ENCODE measurements around the gene PRR13. TPM values are rescaled to one million over a fixed set of nuclear protein-coding genes. Genes with fewer than 3 reads are reported as not detected.
A peak's percentile ranks its signal among the peaks of the same experiment; 100 is the strongest.
"Not testable (repeated sequence)": the region's sequence is repeated elsewhere in the genome, so short reads cannot be mapped to it uniquely, and the experiment has no call there.

Gene PRR13, protein sequence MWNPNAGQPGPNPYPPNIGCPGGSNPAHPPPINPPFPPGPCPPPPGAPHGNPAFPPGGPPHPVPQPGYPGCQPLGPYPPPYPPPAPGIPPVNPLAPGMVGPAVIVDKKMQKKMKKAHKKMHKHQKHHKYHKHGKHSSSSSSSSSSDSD
- total RNA-seq (2014; rRNA removed) = 89.5 and 92.8 TPM in 2 replicates
- 244 TPM for polyA plus RNA-seq (2012)

DNA sequence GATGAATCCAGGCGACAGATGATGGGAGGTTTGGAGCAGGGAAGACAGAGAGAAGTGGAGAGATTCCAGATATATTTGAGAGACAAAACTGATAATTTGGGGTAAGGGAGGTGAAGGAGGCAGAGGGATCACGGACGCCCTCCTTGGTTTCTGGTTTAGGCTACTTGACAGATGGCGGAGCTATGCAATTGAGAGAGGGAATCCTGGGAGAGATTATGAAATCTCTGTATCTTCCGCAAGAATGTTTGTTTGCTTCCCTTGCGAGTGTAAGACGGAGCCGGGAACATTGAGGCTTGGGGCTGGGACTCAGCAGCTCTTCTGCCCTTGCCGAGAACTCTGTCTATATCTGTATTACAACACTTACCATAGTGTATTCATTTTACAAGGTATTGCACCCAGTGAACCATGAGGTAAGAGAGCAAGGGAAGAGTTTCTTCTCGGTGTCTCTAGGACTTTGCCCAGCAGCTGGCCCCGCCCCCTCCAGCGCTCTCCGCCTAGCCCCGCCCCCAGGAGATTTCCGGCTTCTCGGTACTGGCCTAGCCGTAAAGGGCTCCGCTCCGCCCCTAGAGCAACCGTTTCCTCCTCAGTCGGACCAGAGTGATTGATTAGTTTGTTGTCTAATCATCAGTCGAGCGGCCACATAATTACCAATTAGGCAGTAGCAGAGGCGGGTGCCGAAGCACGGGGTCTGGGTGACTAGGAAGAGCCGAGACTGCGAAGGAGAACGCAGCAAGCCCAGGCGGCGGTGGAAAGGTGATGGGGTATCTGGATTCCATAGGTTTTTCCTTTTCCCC is at the start of gene PRR13:
TSS of gene PRR13 (plus strand) at position 695 of the 794 bp plus-strand sequence. CDS start 981 bp downstream, outside the sequence.
- DNase-seq (ENCODE audit: low read depth) = peak; percentile 99

DNA sequence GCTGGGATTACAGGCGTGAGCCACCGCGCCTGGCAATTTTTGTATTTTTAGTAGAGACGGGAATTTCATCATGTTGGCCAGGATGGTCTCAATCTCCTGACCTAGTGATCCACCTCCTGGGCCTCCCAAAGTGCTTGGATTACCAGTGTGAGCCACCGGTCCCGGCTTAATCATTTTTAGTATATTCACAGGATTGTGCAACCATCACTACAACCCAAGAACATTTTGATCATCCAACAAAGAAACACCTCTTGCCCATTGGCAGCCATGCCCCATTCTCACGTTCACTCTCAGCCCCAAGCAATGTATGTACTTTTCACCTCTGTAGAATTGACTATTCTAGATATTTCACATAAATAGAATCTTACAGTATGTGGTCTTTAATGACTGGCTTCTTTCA is 41.6 kb upstream of the PRR13 start:
- no peak for DNase-seq (ENCODE audit: low read depth)

DNA sequence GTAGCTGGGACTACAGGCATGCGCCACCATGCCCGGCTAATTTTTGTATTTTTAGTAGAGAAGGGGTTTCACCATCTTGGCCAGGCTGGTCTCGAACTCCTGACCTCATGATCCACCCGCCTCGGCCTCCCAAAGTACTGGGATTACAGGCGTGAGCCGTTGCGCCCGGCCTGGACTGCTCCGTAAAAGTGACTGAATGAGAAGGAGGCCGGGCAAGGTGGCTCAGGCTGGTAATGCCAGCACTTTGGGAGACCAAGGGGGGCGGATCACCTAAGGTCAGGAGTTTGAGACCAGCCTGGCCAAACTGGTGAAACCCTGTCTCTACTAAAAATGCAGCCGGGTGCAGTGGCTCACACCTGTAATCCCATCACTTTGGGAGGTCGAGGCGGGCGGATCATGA is 39.2 kb upstream of the PRR13 start:
- DNase-seq (ENCODE audit: low read depth) = not testable (repeated sequence)

DNA sequence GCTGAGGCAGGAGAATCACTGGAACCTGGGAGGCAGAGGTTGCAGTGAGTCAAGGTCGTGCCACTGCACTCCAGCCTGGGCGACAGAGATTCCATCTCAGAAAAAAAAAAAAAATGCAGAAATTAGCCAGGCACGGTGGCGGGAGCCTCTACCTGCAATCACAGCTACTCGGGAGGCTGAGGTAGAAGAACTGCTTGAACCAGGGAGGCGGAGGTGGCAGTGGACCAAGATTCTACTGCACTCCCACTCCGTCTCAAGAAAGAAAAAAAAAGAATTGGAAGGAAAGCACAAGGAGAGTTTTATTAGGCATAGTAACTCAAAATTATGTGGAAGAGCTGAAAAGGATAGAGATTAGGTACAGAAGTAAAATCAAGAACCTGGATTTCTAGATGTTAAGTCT is 38.7 kb upstream of the PRR13 start:
- no peak for DNase-seq (ENCODE audit: low read depth)

DNA sequence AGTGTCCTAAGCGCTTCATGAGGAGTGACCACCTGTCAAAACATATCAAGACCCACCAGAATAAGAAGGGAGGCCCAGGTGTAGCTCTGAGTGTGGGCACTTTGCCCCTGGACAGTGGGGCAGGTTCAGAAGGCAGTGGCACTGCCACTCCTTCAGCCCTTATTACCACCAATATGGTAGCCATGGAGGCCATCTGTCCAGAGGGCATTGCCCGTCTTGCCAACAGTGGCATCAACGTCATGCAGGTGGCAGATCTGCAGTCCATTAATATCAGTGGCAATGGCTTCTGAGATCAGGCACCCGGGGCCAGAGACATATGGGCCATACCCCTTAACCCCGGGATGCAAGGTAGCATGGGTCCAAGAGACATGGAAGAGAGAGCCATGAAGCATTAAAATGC is 30.6 kb upstream of the PRR13 start:
- DNase-seq (ENCODE audit: low read depth) = no peak

DNA sequence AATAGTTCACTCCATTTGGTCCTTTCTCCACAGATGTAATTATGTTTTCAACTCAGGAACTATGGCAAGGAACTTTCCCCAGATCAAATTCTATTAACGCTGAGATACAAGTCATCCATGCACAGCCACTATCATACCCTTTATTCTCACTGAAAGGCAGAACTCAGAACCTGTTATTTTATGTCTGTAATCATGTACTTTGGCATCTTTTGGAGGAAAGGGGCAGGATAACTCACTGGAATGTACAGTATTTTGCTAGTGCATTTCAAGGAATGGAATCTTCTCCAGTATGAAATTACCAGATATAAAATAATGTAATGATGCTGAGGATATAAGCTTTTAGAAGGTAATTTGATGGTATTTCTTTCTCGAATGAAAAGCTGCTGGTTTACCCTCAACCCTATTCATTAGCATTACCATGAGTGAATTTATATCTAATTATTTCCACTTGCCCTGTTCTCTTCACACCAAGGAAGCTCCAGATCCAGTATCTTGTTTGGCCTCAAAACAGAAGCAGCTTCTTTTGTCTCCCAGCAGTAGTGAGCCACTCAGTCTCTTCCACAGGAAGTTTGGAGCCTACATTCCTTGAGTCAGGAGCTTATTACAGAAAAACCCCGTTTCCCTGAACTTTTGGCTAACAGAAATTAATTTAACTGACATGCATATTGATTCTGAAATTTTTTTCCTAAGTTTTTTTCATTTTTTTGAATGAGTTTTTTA is 27.9 kb upstream of the PRR13 start:
- no peak for DNase-seq (ENCODE audit: low read depth)

DNA sequence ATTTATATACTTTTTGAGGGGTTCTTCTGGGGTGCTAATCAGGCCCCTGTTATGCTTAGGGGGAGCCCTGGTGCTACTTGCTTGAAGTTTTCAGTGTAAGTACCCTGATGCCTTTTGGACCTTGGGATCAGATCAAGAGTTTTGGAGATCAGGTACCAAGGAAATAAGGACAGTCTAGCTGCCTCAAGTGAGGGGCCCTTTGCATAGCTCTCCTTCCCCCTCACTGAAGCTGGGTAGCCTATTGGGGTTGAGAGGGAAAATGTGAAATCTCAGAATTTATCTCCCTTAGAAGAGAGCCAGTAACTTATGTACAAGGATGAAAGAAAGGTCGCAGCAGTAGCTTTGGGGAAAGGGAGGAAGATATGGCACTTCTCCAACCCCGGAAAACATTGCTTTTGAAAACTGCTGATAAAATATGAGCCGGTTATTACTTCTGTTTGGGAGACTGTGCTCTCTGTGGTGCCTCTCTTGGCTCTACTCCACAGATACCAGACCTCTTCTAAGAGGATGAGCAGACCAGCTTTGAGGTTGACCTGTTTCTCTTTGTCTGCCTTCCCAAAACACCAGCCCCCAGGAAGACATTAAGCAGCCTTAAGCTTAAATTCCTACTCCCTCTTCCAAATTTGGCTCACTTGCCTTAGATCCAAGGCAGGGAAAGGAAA is 26.6 kb upstream of the PRR13 start:
- DNase-seq (ENCODE audit: low read depth) = no peak

DNA sequence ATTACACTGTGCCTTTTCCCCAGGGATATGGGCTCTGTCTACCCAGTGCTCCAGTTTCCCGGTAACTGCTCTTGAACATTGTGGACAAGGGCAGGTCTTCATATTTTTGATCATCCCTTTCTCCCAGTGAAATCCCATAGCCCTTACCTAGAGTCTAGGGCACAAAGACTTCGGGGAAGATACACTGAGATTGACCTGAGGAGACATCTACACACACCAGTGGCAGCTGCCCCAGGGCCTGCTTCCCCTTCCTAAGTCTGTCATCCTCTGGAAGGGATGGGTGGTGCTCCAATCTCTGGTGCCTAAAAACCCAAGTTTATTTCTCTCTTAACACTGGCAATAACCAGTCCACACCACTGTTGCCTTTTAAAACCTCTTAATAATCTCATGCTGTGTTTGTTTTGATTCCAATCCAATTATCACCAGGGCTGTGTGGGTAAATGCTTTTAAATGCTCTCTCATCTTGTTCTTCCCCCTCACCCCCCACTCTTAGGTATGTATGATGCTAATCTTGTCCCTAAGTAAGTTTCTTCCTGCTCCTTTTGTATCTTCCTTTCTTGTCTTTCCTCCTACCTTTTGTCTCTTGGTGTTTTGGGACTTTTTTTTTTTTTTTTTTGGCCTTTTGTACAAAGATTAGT is 25.7 kb upstream of the PRR13 start:
- not testable (repeated sequence) for DNase-seq (ENCODE audit: low read depth)

DNA sequence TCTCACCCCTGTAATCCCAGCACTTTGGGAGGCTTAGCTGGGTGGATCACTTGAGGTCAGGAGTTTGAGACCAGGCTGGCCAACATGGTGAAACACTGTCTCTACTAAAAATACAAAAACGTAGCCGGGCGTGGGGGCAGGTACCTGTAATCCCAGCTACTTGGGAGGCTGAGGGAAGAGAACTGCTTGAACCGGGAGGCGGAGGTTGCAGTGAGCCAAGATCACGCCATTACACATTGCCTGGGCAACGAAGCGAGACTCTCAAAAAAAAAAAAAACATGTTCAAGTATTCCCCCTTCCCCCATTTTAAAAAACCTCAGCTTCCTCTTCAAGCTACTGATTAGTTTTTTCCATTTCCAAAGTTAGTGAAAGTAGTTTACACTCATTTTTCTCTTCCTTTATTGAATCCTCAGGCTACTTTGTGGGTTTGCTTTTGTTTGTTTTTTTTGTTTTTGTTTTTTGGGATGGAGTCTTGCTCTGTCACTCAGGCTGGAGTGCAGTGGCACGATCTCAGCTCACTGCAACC is 24.2 kb upstream of the PRR13 start:
- DNase-seq (ENCODE audit: low read depth) = not testable (repeated sequence)

DNA sequence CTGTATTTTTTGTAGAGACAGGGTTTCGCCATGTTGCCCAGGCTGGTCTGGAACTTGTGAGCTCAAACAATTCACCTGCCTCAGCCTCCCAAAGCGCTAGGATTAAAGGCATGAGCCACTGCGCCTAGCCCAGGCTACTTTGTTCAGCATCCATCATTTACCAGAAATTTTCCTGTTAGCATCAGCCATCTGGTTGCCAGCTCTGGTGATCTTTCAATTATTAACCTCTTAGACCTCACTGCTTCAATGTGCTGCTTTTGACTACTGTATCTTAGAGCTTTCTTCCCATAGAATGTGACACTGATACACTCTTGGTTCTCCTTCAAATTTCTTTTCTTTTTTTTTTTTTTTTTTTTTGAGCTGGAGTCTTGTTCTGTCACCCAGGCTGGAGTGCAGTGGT is 23.3 kb upstream of the PRR13 start:
- DNase-seq (ENCODE audit: low read depth) = no peak

DNA sequence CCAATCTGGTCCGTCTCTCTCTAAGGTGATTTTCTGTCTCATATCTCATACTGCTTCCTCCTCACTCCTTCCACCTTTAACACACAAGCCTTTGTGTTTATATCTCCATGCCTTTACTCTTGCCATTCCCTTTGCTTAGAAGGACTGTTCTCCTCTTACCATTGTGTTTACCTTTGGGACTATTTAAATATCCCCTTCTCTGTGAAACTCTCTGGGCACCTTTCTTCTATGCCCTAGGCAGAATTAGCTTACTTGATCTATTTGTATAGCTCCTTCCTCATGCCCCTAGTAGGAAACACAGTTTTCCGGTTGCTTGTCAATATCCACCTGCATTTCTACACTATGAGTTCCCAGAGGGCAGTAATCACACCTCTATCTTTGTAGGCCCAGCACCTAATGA is 21.8 kb upstream of the PRR13 start:
- no peak for DNase-seq (ENCODE audit: low read depth)

DNA sequence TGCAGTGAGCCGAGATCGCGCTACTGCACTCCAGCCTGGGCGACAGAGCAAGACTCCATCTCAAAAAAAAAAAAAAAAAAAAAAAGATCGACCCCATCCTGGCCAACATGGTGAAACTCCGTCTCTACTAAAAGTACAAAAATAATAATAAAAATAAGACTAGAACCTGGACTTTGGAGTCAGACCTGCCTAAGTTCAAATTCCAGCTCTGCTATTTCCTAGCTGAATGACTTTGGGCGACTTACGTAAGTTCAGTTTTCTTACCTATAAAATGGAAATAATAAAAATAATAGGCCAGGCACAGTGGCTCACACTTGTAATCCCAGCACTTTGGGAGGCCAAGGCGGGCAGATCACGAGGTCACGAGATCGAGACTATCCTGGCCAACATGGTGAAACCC is 19.3 kb upstream of the PRR13 start:
- not testable (repeated sequence) for DNase-seq (ENCODE audit: low read depth)

DNA sequence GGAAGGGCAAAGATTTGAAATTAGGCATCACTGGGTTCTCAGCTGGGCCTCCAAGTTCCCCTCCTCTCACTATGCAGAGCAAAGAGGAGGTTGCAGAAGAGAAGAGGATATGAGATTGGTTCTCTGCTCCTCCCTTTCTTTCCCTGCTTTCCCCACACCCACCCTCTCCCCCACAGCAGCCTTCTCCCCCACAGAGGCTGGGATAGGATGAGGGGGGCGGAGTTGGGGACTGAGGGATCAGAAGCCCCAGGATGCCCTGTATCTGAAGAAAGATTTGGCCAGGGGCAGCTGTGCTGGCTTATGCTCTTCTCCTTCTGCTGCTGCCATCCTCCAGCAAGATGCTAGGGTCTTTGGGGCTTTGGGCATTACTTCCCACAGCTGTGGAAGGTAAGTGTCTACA is 17.9 kb upstream of the PRR13 start, which contains the start of gene AMHR2:
TSS of gene AMHR2 (plus strand) at position 259 of the 400 bp plus-strand sequence. CDS start at position 339, 80 bp downstream.
- DNase-seq (ENCODE audit: low read depth) = no peak

DNA sequence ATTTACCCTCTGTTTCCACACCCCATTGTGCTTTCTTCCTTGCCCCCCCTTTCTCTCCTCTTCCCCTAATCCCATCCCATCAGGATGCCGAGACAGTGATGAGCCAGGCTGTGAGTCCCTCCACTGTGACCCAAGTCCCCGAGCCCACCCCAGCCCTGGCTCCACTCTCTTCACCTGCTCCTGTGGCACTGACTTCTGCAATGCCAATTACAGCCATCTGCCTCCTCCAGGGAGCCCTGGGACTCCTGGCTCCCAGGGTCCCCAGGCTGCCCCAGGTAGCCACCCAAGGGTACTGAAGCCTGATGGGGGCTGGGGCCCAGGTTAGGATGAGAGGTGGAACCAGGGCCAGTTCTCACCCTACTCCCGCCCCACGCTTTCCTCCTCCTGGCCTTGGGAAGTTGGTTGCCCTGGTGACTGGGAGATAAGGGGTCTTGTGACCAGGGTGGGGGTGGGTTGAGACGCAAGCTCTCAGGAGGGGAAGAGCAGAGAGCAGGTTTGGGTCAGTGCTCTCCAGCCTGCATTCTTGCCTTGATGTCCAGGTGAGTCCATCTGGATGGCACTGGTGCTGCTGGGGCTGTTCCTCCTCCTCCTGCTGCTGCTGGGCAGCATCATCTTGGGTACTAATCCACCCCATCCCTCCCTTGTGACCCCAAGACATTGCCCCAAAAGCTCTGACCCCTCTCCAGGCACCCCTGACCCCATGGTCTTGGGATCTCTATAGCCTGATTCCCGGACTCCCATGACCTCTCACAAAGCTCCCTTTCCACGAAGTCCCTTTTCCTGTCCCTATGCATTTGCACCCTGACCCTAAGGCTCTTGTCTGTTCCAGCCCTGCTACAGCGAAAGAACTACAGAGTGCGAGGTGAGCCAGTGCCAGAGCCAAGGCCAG is 16.7 kb upstream of the PRR13 start:
- no peak for DNase-seq (ENCODE audit: low read depth)

DNA sequence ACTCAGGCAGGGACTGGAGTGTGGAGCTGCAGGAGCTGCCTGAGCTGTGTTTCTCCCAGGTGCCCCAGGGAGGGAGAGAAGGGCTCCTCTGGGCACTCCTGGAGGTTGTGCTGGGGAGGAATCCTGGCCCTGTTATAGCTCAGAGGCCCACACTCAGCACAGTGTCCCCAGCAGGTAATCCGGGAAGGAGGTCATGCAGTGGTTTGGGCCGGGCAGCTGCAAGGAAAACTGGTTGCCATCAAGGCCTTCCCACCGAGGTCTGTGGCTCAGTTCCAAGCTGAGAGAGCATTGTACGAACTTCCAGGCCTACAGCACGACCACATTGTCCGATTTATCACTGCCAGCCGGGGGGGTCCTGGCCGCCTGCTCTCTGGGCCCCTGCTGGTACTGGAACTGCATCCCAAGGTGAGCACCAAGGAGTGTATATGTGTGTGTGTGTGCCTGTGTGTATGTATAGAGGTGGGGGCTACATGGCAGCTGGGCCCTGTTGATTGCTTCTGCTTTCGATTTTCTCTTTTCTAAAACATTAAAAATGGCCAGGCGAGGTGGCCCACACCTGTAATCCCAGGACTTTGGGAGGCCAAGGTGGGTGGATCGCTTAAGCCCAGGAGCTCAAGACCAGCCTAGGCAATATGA is 15.9 kb upstream of the PRR13 start:
- no peak for DNase-seq (ENCODE audit: low read depth)

DNA sequence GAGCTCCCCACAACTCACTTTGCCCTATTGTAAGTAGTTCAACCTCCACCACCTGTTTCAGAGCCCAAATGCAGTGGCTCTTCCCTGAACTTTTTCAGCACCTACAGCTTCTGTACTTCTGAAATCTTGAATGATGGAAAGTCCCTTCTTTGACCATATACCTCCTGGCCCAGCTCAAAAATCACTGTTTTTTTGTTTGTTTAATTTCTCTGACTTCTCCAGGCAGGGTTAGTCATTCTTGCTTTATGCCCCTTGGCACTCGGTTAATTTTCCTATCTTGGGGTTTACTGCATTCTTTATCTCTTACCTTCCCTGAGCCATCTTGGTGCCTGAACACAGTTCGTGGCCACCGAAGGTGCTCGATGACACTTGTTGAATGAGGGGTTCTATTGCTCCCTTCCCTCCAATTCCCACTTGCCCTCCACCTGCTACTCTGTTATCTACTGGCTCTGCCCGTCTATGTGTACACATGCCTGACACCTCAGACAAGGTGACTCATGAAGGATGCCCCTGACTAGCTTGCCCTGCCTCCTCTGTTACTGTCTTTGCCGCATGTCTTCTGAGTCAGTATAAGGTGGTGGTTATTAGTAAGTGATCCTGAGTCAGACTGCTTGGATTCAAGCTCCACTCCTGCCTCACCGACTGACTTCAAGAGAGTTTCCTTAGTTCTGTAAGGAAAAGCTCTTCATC is 13.5 kb upstream of the PRR13 start:
- DNase-seq (ENCODE audit: low read depth) = peak; percentile 88

DNA sequence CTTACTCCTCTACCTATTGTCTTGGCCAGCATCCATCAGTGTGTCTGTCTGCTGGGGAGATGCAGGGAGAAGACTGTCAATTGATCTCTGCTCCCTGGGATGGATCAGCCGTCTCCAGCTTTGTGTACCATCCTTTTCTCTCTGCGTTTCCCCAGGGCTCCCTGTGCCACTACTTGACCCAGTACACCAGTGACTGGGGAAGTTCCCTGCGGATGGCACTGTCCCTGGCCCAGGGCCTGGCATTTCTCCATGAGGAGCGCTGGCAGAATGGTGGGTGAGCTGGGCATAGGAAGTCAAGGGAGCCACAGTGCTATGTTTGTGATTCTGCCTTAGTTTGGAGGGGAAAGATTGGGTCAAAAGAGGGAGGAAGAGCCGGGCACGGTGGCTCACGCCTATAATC is 12.8 kb upstream of the PRR13 start:
- DNase-seq (ENCODE audit: low read depth) = no peak

DNA sequence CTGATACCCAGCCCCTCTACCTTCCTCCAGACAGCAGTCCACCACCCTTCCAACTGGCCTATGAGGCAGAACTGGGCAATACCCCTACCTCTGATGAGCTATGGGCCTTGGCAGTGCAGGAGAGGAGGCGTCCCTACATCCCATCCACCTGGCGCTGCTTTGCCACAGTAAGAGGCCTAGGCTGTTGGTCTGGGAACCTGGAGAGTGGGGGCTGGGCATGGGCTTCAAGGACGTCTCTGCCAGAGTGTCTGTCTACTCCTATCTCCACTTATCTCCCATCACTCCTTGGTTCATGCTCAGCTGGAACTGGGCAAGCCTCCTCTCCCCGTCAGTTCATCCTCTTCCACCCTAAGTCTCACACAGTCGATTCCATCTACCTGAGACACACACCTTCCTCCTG is 11.4 kb upstream of the PRR13 start:
- no peak for DNase-seq (ENCODE audit: low read depth)

DNA sequence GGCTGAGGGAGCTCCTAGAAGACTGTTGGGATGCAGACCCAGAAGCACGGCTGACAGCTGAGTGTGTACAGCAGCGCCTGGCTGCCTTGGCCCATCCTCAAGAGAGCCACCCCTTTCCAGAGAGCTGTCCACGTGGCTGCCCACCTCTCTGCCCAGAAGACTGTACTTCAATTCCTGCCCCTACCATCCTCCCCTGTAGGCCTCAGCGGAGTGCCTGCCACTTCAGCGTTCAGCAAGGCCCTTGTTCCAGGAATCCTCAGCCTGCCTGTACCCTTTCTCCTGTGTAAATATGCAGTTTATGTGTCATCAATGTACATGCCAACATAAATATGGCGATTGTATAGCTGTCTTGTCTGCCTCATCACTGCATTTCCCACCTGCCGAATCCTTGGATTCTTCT is 10.3 kb upstream of the PRR13 start:
- DNase-seq (ENCODE audit: low read depth) = no peak

Data from LHCN-M2 (cell line).